NT2/D1 (cell line): Measurements from ENCODE around the gene HOXB5.

Experiments
- DNase-seq: peaks from one replicate; pipeline ENCODE4 v3.0.0-alpha.2; 2011; ENCODE audit warnings: low read depth, low spot score
- H3K27me3 ChIP-seq: 2 replicates; pipeline ENCODE4 v1.6.0; 2011; ENCODE audit warnings: mild to moderate bottlenecking; ENCODE audit not compliant: insufficient read length, insufficient read depth
- H3K36me3 ChIP-seq: 2 replicates; pipeline ENCODE4 v1.6.1; 2011; ENCODE audit warnings: mild to moderate bottlenecking, low read length, mixed read lengths; ENCODE audit not compliant: insufficient read depth, insufficient read length
- H3K4me1 ChIP-seq: 2 replicates; pipeline ENCODE4 v1.5.1; 2011; ENCODE audit not compliant: insufficient read depth, insufficient read length
- H3K4me3 ChIP-seq: 2 replicates; pipeline ENCODE4 v1.5.1; 2011; ENCODE audit warnings: low read depth; ENCODE audit not compliant: insufficient read length
- H3K9ac ChIP-seq: 2 replicates; pipeline ENCODE4 v1.6.0; 2011; ENCODE audit warnings: low read depth; ENCODE audit not compliant: insufficient read length
- H3K9me3 ChIP-seq: 2 replicates; pipeline ENCODE4 v1.5.1; 2011; ENCODE audit warnings: mild to moderate bottlenecking, low read length; ENCODE audit not compliant: insufficient read depth
- SUZ12 ChIP-seq: IDR thresholded peaks from 2 replicates; pipeline ENCODE4 v1.6.1; 2011; ENCODE audit not compliant: insufficient read length, insufficient read depth; ENCODE audit errors: extremely low read depth
- YY1 ChIP-seq: IDR thresholded peaks from 2 replicates; pipeline ENCODE4 v1.6.1; 2011; ENCODE audit not compliant: insufficient read length, insufficient read depth
- ZNF274 ChIP-seq: IDR thresholded peaks from 2 replicates; pipeline ENCODE4 v1.6.1; 2011; ENCODE audit warnings: mild to moderate bottlenecking, low read depth, low read length

HOXB5 gene

DNA sequence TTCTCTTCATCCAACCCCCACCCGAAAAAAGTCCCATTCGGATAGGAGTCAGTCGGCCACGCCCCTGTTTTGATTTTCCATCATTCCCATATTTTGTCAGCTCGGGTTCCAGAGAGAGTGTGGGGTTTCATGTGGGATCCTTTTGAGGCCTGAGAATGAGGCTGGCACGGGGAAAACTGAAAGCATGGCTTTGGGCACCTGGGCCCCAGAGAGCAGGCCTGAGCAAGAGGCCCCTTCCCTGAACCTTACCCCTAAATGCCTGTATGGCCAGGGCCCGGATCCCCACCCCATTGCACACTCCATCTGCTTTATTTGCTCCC, 10.9 kb downstream of the HOXB5 start:
- no peak for DNase-seq
- peaks cover 4% of the 10 kb centered on the region for H3K4me1 ChIP-seq
- no peak overlapping the region for H3K9ac ChIP-seq
- H3K4me3 ChIP-seq = no peak overlapping the region
- H3K9me3 ChIP-seq = no peaks in the 10 kb centered on the region
- no peak for TF ChIP-seq YY1
- no peak for TF ChIP-seq SUZ12
- no peak for TF ChIP-seq ZNF274
- H3K36me3 ChIP-seq = no peaks in the 10 kb centered on the region
- peaks cover 98% of the 10 kb centered on the region for H3K27me3 ChIP-seq

DNA sequence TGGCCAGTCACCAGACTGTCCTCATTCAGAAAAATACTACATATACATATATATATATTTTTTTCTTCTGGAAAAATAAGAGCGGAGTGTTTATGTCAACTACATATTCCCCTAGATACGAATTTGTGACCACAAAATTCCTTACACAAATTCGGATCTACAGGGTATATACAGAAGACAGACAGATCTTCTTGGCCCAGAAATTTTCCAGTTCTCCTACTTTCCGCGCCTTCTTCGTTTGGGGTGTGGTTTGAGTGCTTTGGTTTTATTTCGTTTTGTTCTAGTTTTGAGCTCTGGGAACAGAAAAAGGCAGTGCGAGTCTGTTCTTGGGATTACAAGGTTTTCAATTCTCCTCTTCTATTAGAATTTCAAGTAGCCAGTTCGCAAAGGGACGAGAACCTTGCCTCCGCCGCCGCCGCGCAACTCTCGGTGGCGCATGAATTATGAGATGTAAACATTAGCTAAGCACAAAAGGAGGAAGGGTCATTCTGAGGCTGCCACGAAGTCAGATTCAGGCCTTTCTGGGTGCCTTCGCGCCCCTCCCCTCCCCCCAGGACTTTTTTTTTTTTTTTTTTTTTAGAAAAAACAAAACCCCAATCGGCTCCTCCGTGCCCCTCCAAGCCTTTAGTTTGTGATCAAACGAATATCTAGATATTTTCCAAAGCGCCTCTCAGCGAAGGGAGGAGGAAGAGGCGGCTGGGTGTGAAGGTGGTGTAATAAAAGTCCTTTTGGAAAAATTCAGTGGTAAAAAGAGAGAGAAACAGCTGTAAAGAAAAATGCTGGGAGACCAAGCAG, 13.6 kb downstream of the HOXB5 start:
- Histone ChIP-seq H3K27me3 (peaks cover 98% of the 10 kb centered on the region), H3K9me3 (no peaks in the 10 kb centered on the region), H3K4me1 (peaks cover 5% of the 10 kb centered on the region), H3K36me3 (no peaks in the 10 kb centered on the region), H3K9ac (no peak overlapping the region), H3K4me3 (no peak overlapping the region)
- TF ChIP-seq SUZ12 (no peak), ZNF274 (no peak), YY1 (no peak)
- DNase-seq = no peak

DNA sequence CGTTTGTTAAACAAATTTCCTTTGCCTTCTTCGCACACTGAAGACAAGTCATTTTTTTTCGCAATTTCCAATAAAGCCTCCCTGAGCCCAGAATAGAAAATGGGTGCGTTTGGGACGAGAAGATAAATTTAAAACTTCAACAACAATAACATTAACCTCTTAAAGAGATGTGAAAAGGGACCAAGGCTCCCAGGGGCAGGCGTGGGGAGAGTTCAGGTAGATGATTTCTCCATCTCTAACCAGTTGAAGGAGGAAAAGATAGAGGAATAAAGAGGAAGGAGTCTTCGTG, 14.2 kb downstream of the HOXB5 start:
- H3K4me1 ChIP-seq = peaks cover 5% of the 10 kb centered on the region
- H3K27me3 ChIP-seq = peaks cover 98% of the 10 kb centered on the region
- H3K36me3 ChIP-seq = no peaks in the 10 kb centered on the region
- TF ChIP-seq SUZ12 (no peak), ZNF274 (no peak), YY1 (no peak)
- H3K9me3 ChIP-seq = no peaks in the 10 kb centered on the region
- H3K9ac ChIP-seq = no peak overlapping the region
- no peak for DNase-seq
- no peak overlapping the region for H3K4me3 ChIP-seq

DNA sequence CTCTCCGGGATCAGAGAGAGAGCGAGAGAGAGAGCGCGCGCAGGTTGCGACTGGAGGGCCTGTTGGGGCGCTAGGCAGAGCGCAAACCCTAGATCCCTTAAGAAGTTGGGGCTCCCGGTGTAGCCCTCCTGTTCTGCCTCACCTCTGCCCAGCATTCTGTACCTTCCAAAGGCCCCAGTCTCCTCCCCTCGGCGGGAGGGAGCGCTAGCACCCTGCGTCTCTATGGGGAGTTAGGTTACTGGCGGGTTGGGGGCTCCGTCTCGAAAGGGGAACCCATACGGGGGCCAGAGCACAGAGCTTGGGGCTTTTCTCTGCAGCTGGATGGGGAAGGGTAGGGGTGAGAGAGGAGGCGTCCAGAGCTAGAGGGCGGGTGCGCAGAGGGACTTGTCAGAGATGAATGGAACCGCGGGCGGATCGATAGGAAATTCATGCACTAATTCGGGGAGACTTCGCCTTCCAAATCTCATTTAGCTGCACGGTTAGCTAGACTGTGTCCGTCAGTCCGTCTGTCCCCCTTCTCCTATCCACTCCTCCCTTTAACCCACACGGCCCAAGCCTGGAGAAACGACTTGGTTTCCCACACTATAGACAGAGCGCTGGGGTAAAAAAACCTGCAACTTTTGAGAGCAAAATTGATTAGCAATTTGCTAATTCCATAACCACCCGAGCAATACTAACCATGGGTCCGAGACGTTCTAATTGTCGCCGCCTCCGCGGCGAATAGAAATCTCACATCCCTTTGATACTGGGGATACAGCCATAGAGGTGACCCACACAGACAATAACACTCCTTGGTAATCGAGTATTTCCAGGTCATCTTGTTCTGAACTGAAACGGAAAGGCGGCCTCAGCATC, 14.7 kb downstream of the HOXB5 start:
- peaks cover 5% of the 10 kb centered on the region for H3K4me1 ChIP-seq
- TF ChIP-seq YY1 = no peak
- TF ChIP-seq SUZ12 = peak; percentile 91
- no peaks in the 10 kb centered on the region for H3K9me3 ChIP-seq
- DNase-seq = no peak
- peak overlapping the region; percentile 57 for H3K9ac ChIP-seq
- H3K36me3 ChIP-seq = no peaks in the 10 kb centered on the region
- H3K4me3 ChIP-seq = no peak overlapping the region
- peaks cover 98% of the 10 kb centered on the region for H3K27me3 ChIP-seq

- H3K4me1 ChIP-seq = peaks cover 5% of the 10 kb centered on the region
- H3K36me3 ChIP-seq = no peaks in the 10 kb centered on the region
- peak within 1 kb of the TSS; percentile 57 for H3K9ac ChIP-seq
- peaks cover 98% of the 10 kb centered on the region for H3K27me3 ChIP-seq
- no peaks in the 10 kb centered on the region for H3K9me3 ChIP-seq
- H3K4me3 ChIP-seq = peak within 1 kb of the TSS; percentile 12
- no peak for TF ChIP-seq YY1
- peak; percentile 54 for TF ChIP-seq SUZ12
- no peak for DNase-seq
These were observed 15.5 kb downstream of the HOXB5 start, which contains the start of gene HOXB4 for GRCh38 chr17:48577946-48578615. TSS of gene HOXB4 (minus strand) at chr17:48578350. CDS start at chr17:48578319, 31 bp downstream.

- no peak for DNase-seq
These were observed 16.1 kb downstream of the HOXB5 start for GRCh38 chr17:48577330-48577945.

More at GRCh38 chr17:48577330-48577945, 16.1 kb downstream of the HOXB5 start:
- no peak overlapping the region for H3K9ac ChIP-seq
- no peak for TF ChIP-seq YY1
- peak; percentile 20 for TF ChIP-seq SUZ12
- no peak for TF ChIP-seq ZNF274
- peaks cover 5% of the 10 kb centered on the region for H3K4me1 ChIP-seq
- H3K4me3 ChIP-seq = no peak overlapping the region
- H3K27me3 ChIP-seq = peaks cover 98% of the 10 kb centered on the region
- H3K36me3 ChIP-seq = no peaks in the 10 kb centered on the region
- no peaks in the 10 kb centered on the region for H3K9me3 ChIP-seq
